ENCODE data around the gene NCBP3. TPM values are rescaled to one million over a fixed set of nuclear protein-coding genes. Genes with fewer than 3 reads are reported as not detected.

Gene NCBP3
- total and polyA plus RNA-seq, 2 donors (not counting 3 experiments of a cell fraction or from before 2014, with no cell fraction given) = 18.2 to 51.1 TPM

DNA sequence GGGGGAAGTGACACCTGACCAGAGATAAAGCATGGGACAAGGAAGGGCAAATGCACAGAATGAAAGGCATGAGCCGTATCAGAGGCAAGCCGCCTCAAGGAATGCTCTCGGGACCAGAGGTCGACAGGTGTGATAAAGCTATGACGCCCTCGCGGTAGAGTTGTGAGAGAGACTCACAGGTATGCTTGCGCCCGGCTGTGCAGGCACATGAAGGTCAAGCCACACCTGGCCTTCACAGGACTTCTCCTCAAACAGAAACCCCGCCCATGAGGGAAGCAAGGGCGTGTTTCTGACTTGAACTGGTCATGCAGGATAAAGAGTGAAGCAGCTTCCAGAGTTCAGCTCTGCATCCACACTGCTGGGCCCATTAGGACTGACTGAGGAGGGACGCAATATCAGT is 7.8 kb downstream of the NCBP3 start:
- Histone ChIP-seq H3K79me2 (ENCODE audit: control insufficient read depth, insufficient read depth, low read length) (peaks cover 32% of the 10 kb centered on the region), H3K27ac (ENCODE audit: insufficient read depth, low read depth, low read length) (no peak overlapping the region), H3K4me3 (replicated peaks in 1 of 3; ENCODE audit: insufficient read depth in 1 of 3, low read depth in 1 of 3, low read length in 3 of 3) (no peak overlapping the region), H4K20me1 (replicated peaks; ENCODE audit: control insufficient read depth, extremely low read depth, insufficient read depth, low read length) (no peaks in the 10 kb centered on the region), H3K9me3 (replicated peaks; ENCODE audit: control insufficient read depth, insufficient read depth, low read length) (no peaks in the 10 kb centered on the region), H3K4me1 (ENCODE audit: control insufficient read depth, extremely low read depth, insufficient read depth, low read length) (no peaks in the 10 kb centered on the region), H2AFZ (ENCODE audit: low read depth, low read length) (no peak overlapping the region), H3K27me3 (ENCODE audit: control insufficient read depth in 2 of 2, insufficient read depth in 2 of 2, low read length in 2 of 2) (no peaks in the 10 kb centered on the region), H3K4me2 (ENCODE audit: insufficient read depth, low read length) (no peak overlapping the region), H3K9ac (replicated peaks; ENCODE audit: extremely low read depth, insufficient read depth, low read length) (no peak overlapping the region), H3K36me3 (ENCODE audit: control insufficient read depth in 2 of 2, extremely low read depth in 1 of 2, insufficient read depth in 2 of 2, low read length in 2 of 2) (peaks cover 10 to 23% of the 10 kb centered on the region in 2 experiments), H3K9me1 (replicated peaks; ENCODE audit: control insufficient read depth, extremely low read depth, insufficient read depth, low read length) (no peaks in the 10 kb centered on the region)
- FAIRE-seq (no peak), DNase-seq (ENCODE audit: low read depth, low spot score) (no peak)
- POLR2A ChIA-PET = no interaction called here
- dilution Hi-C loops (cut with MboI; ENCODE audit: extremely low pct_ligation_motif_present, low sequenced_read_pairs) = no loop called here
- CTCF ChIA-PET = interaction anchor here (1.5 to 2.1 kb wide), 4 partner anchors 8 to 156 kb away, joined by 4 to 7 read pairs (median 5); no protein-coding TSS in a partner anchor
- intact Hi-C loops (cut with micrococcal nuclease) = no loop called here
- TF ChIP-seq POLR2A (IDR thresholded peaks at IDR 0.05; ENCODE audit: low read depth, low read length) = no peak
- TF ChIP-seq, protein P1, sequence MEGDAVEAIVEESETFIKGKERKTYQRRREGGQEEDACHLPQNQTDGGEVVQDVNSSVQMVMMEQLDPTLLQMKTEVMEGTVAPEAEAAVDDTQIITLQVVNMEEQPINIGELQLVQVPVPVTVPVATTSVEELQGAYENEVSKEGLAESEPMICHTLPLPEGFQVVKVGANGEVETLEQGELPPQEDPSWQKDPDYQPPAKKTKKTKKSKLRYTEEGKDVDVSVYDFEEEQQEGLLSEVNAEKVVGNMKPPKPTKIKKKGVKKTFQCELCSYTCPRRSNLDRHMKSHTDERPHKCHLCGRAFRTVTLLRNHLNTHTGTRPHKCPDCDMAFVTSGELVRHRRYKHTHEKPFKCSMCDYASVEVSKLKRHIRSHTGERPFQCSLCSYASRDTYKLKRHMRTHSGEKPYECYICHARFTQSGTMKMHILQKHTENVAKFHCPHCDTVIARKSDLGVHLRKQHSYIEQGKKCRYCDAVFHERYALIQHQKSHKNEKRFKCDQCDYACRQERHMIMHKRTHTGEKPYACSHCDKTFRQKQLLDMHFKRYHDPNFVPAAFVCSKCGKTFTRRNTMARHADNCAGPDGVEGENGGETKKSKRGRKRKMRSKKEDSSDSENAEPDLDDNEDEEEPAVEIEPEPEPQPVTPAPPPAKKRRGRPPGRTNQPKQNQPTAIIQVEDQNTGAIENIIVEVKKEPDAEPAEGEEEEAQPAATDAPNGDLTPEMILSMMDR (IDR thresholded peaks at IDR 0.05; ENCODE audit: extremely low read depth in 1 of 2, insufficient read depth in 1 of 2, low read depth in 1 of 2, low read length in 2 of 2) = no peak
- no TSS peak for BruUV-seq (replicated peaks)

DNA sequence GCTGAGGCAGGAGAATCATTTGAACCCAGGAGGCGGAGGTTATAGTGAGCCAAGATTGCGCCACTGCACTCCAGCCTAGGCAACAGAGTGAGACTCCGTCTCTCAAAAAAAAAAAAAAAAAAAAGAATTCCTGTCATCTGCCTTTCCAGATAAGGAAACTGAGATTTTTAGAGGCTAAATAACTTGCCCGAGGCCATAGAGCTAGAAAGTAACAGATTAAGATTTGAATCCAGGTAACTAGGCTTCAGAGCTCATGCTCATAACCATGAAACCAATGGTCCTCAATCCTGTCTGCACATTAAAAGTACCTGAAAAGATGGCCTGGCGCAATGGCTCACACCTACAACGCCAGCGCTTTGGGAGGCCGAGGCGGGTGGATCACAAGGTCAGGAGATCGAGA is 9.5 kb downstream of the NCBP3 start:
- POLR2A ChIA-PET = interaction anchor here (0.7 kb wide), 1 partner anchor 105 kb away, joined by 3 read pairs; no protein-coding TSS in a partner anchor
- intact Hi-C loops (cut with micrococcal nuclease) = no loop called here
- BruUV-seq (replicated peaks) = no TSS peak

More for the DNA sequence above, 9.5 kb downstream of the NCBP3 start:
- Histone ChIP-seq H3K36me3 (ENCODE audit: control insufficient read depth in 2 of 2, extremely low read depth in 1 of 2, insufficient read depth in 2 of 2, low read length in 2 of 2) (peaks cover 7 to 23% of the 10 kb centered on the region in 2 experiments), H3K4me3 (replicated peaks in 1 of 3; ENCODE audit: insufficient read depth in 1 of 3, low read depth in 1 of 3, low read length in 3 of 3) (no peak overlapping the region), H3K27ac (ENCODE audit: insufficient read depth, low read depth, low read length) (no peak overlapping the region), H3K9me1 (replicated peaks; ENCODE audit: control insufficient read depth, extremely low read depth, insufficient read depth, low read length) (no peaks in the 10 kb centered on the region), H3K9me3 (replicated peaks; ENCODE audit: control insufficient read depth, insufficient read depth, low read length) (no peaks in the 10 kb centered on the region), H3K4me2 (ENCODE audit: insufficient read depth, low read length) (no peak overlapping the region), H3K9ac (replicated peaks; ENCODE audit: extremely low read depth, insufficient read depth, low read length) (no peak overlapping the region), H4K20me1 (replicated peaks; ENCODE audit: control insufficient read depth, extremely low read depth, insufficient read depth, low read length) (no peaks in the 10 kb centered on the region), H2AFZ (ENCODE audit: low read depth, low read length) (no peak overlapping the region), H3K27me3 (ENCODE audit: control insufficient read depth in 2 of 2, insufficient read depth in 2 of 2, low read length in 2 of 2) (no peaks in the 10 kb centered on the region), H3K4me1 (ENCODE audit: control insufficient read depth, extremely low read depth, insufficient read depth, low read length) (no peaks in the 10 kb centered on the region), H3K79me2 (ENCODE audit: control insufficient read depth, insufficient read depth, low read length) (peaks cover 28% of the 10 kb centered on the region)
- no peak for FAIRE-seq
- no peak for TF ChIP-seq EZH2 (IDR thresholded peaks at IDR 0.05; ENCODE audit: borderline replicate concordance, low read depth, low read length, severe bottlenecking)
- no peak for TF ChIP-seq GATA2 (IDR thresholded peaks at IDR 0.05; ENCODE audit: insufficient read depth, insufficient read length, low read depth, low read length)
- TF ChIP-seq, protein P2, sequence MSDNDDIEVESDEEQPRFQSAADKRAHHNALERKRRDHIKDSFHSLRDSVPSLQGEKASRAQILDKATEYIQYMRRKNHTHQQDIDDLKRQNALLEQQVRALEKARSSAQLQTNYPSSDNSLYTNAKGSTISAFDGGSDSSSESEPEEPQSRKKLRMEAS (IDR thresholded peaks at IDR 0.05; ENCODE audit: insufficient read depth, insufficient read length) = no peak
- no peak for TF ChIP-seq POLR2A (IDR thresholded peaks at IDR 0.05; ENCODE audit: low read depth, low read length)
- TF ChIP-seq, protein P1 (IDR thresholded peaks at IDR 0.05; ENCODE audit: extremely low read depth in 1 of 2, insufficient read depth in 1 of 2, low read depth in 1 of 2, low read length in 2 of 2) = no peak
- dilution Hi-C loops (cut with MboI; ENCODE audit: extremely low pct_ligation_motif_present, low sequenced_read_pairs) = no loop called here
- CTCF ChIA-PET = interaction anchor here (0.6 to 1.6 kb wide), 3 partner anchors 9 to 154 kb away, joined by 3 to 4 read pairs (median 4); no protein-coding TSS in a partner anchor
- DNase-seq (ENCODE audit: low read depth, low spot score) = no peak

All from endothelial cell of umbilical vein (primary cell).